ENCODE results near the gene ANKLE2.

- TF ChIP-seq CTCF (IDR thresholded peaks at IDR 0.05) (no peak), POLR2A (IDR thresholded peaks at IDR 0.05) (no peak)
These were observed 30.1 kb downstream of the ANKLE2 start for GRCh38 chr12:132731574-132731973.
